ENCODE data around the gene ERICH6.

Gene ERICH6

GRCh38 chr3:150663461-150663860 lies 40.3 kb downstream of the ERICH6 start:
- Histone ChIP-seq H3K27ac (ENCODE audit: low read length) (no peak overlapping the region), H3K4me2 (ENCODE audit: insufficient read depth, low read length) (no peak overlapping the region), H3K4me3 (ENCODE audit: low read depth in 1 of 2, low read length in 2 of 2) (no peak overlapping the region), H3K9me3 (ENCODE audit: insufficient read depth, low read length, severe bottlenecking) (no peaks in the 10 kb centered on the region), H3K79me2 (ENCODE audit: insufficient read depth, low read length) (no peaks in the 10 kb centered on the region), H2AFZ (ENCODE audit: low read depth, low read length) (no peak overlapping the region), H3K4me1 (ENCODE audit: insufficient read depth, low read length) (peaks cover 9% of the 10 kb centered on the region), H3K27me3 (ENCODE audit: insufficient read depth, low read length, poor library complexity) (peaks cover 3% of the 10 kb centered on the region), H4K20me1 (ENCODE audit: insufficient read depth, low read length) (no peaks in the 10 kb centered on the region), H3K9ac (ENCODE audit: low read depth, low read length) (no peak overlapping the region), H3K36me3 (ENCODE audit: insufficient read depth, low read length) (no peaks in the 10 kb centered on the region)
- DNase-seq: no peak
- TF ChIP-seq CTCF (IDR thresholded peaks at IDR 0.05; ENCODE audit: borderline replicate concordance, extremely low read depth, low read length, poor library complexity, severe bottlenecking) (no peak), EZH2 (IDR thresholded peaks at IDR 0.05; ENCODE audit: borderline replicate concordance, low read depth, low read length, severe bottlenecking) (no peak)
- no peak for ATAC-seq (ENCODE audit: insufficient read depth, low read depth)

GRCh38 chr3:150662410-150663200 lies 41.1 kb downstream of the ERICH6 start:
- Histone ChIP-seq H3K9ac (ENCODE audit: low read depth, low read length) (no peak overlapping the region), H3K36me3 (ENCODE audit: insufficient read depth, low read length) (no peaks in the 10 kb centered on the region), H4K20me1 (ENCODE audit: insufficient read depth, low read length) (no peaks in the 10 kb centered on the region), H2AFZ (ENCODE audit: low read depth, low read length) (no peak overlapping the region), H3K4me1 (ENCODE audit: insufficient read depth, low read length) (peaks cover 9% of the 10 kb centered on the region), H3K27me3 (ENCODE audit: insufficient read depth, low read length, poor library complexity) (no peaks in the 10 kb centered on the region), H3K27ac (ENCODE audit: low read length) (no peak overlapping the region), H3K4me2 (ENCODE audit: insufficient read depth, low read length) (no peak overlapping the region), H3K9me3 (ENCODE audit: insufficient read depth, low read length, severe bottlenecking) (no peaks in the 10 kb centered on the region), H3K79me2 (ENCODE audit: insufficient read depth, low read length) (no peaks in the 10 kb centered on the region), H3K4me3 (ENCODE audit: low read depth in 1 of 2, low read length in 2 of 2) (no peak overlapping the region)
- ATAC-seq (ENCODE audit: insufficient read depth, low read depth) (no peak), DNase-seq (no peak)
- no peak for TF ChIP-seq CTCF (IDR thresholded peaks at IDR 0.05; ENCODE audit: borderline replicate concordance, extremely low read depth, low read length, poor library complexity, severe bottlenecking)
- TF ChIP-seq EZH2 (IDR thresholded peaks at IDR 0.05; ENCODE audit: borderline replicate concordance, low read depth, low read length, severe bottlenecking): no peak

- H3K9ac ChIP-seq (ENCODE audit: low read depth, low read length): no peak overlapping the region
- no peaks in the 10 kb centered on the region for H3K4me1 ChIP-seq (ENCODE audit: insufficient read depth, low read length)
- no peaks in the 10 kb centered on the region for H3K36me3 ChIP-seq (ENCODE audit: insufficient read depth, low read length)
- H3K79me2 ChIP-seq (ENCODE audit: insufficient read depth, low read length): no peaks in the 10 kb centered on the region
- H3K27me3 ChIP-seq (ENCODE audit: insufficient read depth, low read length, poor library complexity): no peaks in the 10 kb centered on the region
- TF ChIP-seq EZH2 (IDR thresholded peaks at IDR 0.05; ENCODE audit: borderline replicate concordance, low read depth, low read length, severe bottlenecking) (no peak), CTCF (IDR thresholded peaks at IDR 0.05; ENCODE audit: borderline replicate concordance, extremely low read depth, low read length, poor library complexity, severe bottlenecking) (no peak)
- ATAC-seq (ENCODE audit: insufficient read depth, low read depth) (no peak), DNase-seq (no peak)
- H4K20me1 ChIP-seq (ENCODE audit: insufficient read depth, low read length): no peaks in the 10 kb centered on the region
- no peak overlapping the region for H2AFZ ChIP-seq (ENCODE audit: low read depth, low read length)
- H3K4me2 ChIP-seq (ENCODE audit: insufficient read depth, low read length): no peak overlapping the region
- no peaks in the 10 kb centered on the region for H3K9me3 ChIP-seq (ENCODE audit: insufficient read depth, low read length, severe bottlenecking)
- H3K4me3 ChIP-seq (ENCODE audit: low read depth in 1 of 2, low read length in 2 of 2): no peak overlapping the region
- no peak overlapping the region for H3K27ac ChIP-seq (ENCODE audit: low read length)
Measured at GRCh38 chr3:150656316-150656715, 47.4 kb downstream of the ERICH6 start.

Data from DND-41 (cell line).